ENCODE results near the gene ASS1.

GRCh38 chr9:130498918-130499698 is 54.3 kb downstream of the ASS1 start:
- no peak for TF ChIP-seq CTCF (conservative IDR thresholded peaks at IDR 0.05; ENCODE audit: low read depth, low read length)
- no peak for TF ChIP-seq EZH2 (IDR thresholded peaks at IDR 0.05; ENCODE audit: low read length, unreplicated experiment)
- TF ChIP-seq EZH2phosphoT487 (IDR thresholded peaks at IDR 0.05; ENCODE audit: borderline replicate concordance, low read length): no peak
